Immature natural killer cell (primary cell): ENCODE results near the gene CCL14. TPM values are rescaled to one million over a fixed set of nuclear protein-coding genes. Genes with fewer than 3 reads are reported as not detected.
"Not testable (repeated sequence)": the region's sequence is repeated elsewhere in the genome, so short reads cannot be mapped to it uniquely, and the experiment has no call there.

Source experiments
- DNase-seq, 3 donors: peaks; one replicate each; pipeline ENCODE4 v3.0.0; 2022; ENCODE audit warnings: mixed read lengths in 1 of 3
- H3K27ac Mint-ChIP-seq, 6 donors: one replicate each; pipeline ENCODE4 v1.8.0; 2020; ENCODE audit warnings: mixed read lengths in 6 of 6, mild to moderate bottlenecking in 5 of 6, inconsistent platforms in 4 of 6, moderate library complexity in 3 of 6
- H3K27me3 Mint-ChIP-seq, 3 donors: one replicate each; pipeline ENCODE4 v1.8.0; 2020 to 2021; ENCODE audit warnings: low read depth in 3 of 3, mild to moderate bottlenecking in 3 of 3, mixed read lengths in 3 of 3, moderate library complexity in 3 of 3, inconsistent platforms in 1 of 3
- H3K36me3 Mint-ChIP-seq, 3 donors: one replicate each; pipeline ENCODE4 v1.8.0; 2020; ENCODE audit warnings: mixed read lengths in 3 of 3, inconsistent platforms in 2 of 3, mild to moderate bottlenecking in 2 of 3
- H3K4me1 Mint-ChIP-seq, 2 donors: one replicate each; pipeline ENCODE4 v1.8.0; 2020; ENCODE audit warnings: inconsistent platforms in 2 of 2, mild to moderate bottlenecking in 2 of 2, mixed read lengths in 2 of 2, moderate library complexity in 1 of 2
- H3K4me3 Mint-ChIP-seq, 5 donors: one replicate each; pipeline ENCODE4 v1.8.0; 2020; ENCODE audit warnings: mild to moderate bottlenecking in 5 of 5, mixed read lengths in 5 of 5, inconsistent platforms in 3 of 5, moderate library complexity in 3 of 5
- H3K9me3 Mint-ChIP-seq, 6 donors: one replicate each; pipeline ENCODE4 v1.8.0; 2020; ENCODE audit warnings: mild to moderate bottlenecking in 6 of 6, mixed read lengths in 6 of 6, inconsistent platforms in 4 of 6, moderate library complexity in 3 of 6
- polyA plus RNA-seq, 3 donors: library from polyadenylated mRNA; unstranded; fragments of 300-500 nt; fragmentation: Illumina TruSeq; gene quantifications; one replicate each; pipeline ENCODE4 v1.2.3, GENCODE V29; 2021

Gene CCL14
- polyA plus RNA-seq, 3 donors from 2014 or later, result not detected

- H3K4me1 Mint-ChIP-seq, result peaks cover 30 to 37% of the 10 kb centered on the region in 2 donors
- no peaks in the 10 kb centered on the region for H3K36me3 Mint-ChIP-seq
- peak overlapping the region; percentile 31 to 92 (median 88) for H3K27ac Mint-ChIP-seq
- peaks cover 0 to 2% (median 0%) of the 10 kb centered on the region in 6 donors for H3K9me3 Mint-ChIP-seq
- H3K4me3 Mint-ChIP-seq, result peak overlapping the region; percentile 2 to 73 (median 11)
- peaks cover 0 to 4% (median 0%) of the 10 kb centered on the region in 3 donors for H3K27me3 Mint-ChIP-seq
- DNase-seq, result peak in 2 of 3 donors; percentile 18 to 27
These were observed 18.1 kb upstream of the CCL14 start for GRCh38 chr17:36004594-36005108.

DNA sequence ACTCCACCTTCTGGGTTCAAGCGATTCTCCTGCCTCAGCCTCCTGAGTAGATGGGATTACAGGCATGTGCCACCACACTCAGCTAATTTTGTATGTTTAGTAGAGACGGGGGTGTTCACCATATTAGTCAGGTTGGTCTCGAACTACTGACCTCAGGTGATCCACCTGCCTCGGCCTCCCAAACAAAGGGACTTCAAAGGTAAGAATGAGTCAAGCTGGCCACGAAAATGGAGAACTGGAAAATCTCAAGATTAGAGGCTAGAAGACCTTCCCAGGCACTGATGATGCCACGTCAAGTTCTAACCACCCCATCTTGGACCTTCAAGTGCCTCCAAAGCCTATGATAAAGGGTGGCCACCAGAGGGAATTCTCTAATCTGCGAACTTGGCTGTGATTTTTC lies 16.1 kb upstream of the CCL14 start:
- H3K4me1 Mint-ChIP-seq, result peaks cover 38 to 49% of the 10 kb centered on the region in 2 donors
- no peak for DNase-seq
- H3K9me3 Mint-ChIP-seq, result peaks cover 0 to 2% (median 0%) of the 10 kb centered on the region in 6 donors
- no peaks in the 10 kb centered on the region for H3K36me3 Mint-ChIP-seq
- peaks cover 0 to 2% (median 0%) of the 10 kb centered on the region in 3 donors for H3K27me3 Mint-ChIP-seq
- no peak overlapping the region for H3K27ac Mint-ChIP-seq
- H3K4me3 Mint-ChIP-seq, result no peak overlapping the region

DNA sequence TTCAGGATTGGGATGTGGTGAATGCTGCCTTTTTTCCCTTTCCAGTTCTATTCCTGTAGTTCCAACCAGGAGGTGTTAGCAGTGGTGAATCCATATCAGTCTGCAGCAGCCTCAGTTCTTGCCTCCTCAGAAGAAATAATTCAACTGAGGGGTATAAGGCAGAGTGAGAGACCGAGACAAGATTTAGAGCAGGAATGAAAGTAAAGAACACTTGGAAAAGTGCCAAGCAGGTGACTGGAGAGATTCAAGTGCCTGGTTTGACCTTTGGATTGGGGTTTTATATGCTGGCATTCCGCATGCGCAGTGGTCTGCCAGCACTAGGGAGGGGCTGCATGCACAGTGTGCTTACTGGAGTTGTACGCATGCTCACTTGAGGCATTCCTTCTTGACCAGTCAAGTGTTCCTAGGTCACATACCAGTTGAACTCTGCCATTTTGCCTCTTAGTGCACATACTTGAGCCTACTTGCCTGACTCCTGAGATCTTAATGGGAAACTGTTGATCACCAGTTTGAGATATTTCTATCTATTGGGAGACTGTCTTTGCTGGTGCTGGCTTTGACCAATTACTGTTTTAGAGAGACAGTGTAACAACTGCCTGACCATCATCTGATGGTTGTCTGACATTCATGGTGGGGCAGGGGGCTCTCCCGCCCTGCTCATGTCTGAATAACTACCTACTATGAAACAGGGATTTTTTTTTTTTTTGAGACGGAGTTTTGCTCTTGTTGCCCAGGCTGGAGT lies 15.5 kb upstream of the CCL14 start:
- H3K27me3 Mint-ChIP-seq, result peaks cover 0 to 2% (median 0%) of the 10 kb centered on the region in 3 donors
- H3K27ac Mint-ChIP-seq, result peak overlapping the region in 1 of 6 donors; percentile 49
- DNase-seq, result no peak
- peaks cover 38 to 44% of the 10 kb centered on the region in 2 donors for H3K4me1 Mint-ChIP-seq
- no peak overlapping the region for H3K4me3 Mint-ChIP-seq
- H3K36me3 Mint-ChIP-seq, result no peaks in the 10 kb centered on the region
- peaks cover 0 to 2% (median 0%) of the 10 kb centered on the region in 6 donors for H3K9me3 Mint-ChIP-seq

- peak within 1 kb of the TSS in 1 of 5 donors; percentile 2 for H3K4me3 Mint-ChIP-seq
These were observed 14.7 kb upstream of the CCL14 start, which contains the start of gene CCL15 for GRCh38 chr17:36001110-36001771. Gene CCL15 (minus strand): TSS chr17:36001553. CDS start chr17:36001492, 61 bp downstream.

DNA sequence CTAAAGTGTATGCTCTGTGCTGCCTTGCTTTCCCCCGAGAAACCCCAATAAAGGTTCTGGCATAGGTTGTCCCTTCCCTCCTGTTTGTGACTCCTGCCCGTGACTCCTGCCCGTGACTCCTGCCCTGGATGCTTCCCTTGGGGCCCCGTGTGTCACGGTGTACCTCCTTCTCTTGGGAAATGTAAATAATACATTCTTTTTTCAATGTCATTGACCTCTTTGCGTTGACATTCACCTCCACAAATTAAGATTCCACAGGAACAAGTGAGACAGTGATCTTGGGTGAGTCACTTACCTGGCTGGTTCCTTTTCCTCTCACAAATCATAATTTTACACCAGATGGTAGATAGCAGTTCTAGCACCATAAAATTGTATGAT lies 14.2 kb upstream of the CCL14 start:
- no peaks in the 10 kb centered on the region for H3K36me3 Mint-ChIP-seq
- H3K4me3 Mint-ChIP-seq, result no peak overlapping the region
- no peak overlapping the region for H3K27ac Mint-ChIP-seq
- H3K27me3 Mint-ChIP-seq, result no peaks in the 10 kb centered on the region
- peaks cover 28 to 34% of the 10 kb centered on the region in 2 donors for H3K4me1 Mint-ChIP-seq
- H3K9me3 Mint-ChIP-seq, result peaks cover 0 to 2% (median 0%) of the 10 kb centered on the region in 6 donors
- DNase-seq, result no peak

More at GRCh38 chr17:36001110-36001771, 14.7 kb upstream of the CCL14 start, which contains the start of gene CCL15:
- H3K4me1 Mint-ChIP-seq, result peaks cover 32 to 39% of the 10 kb centered on the region in 2 donors
- peak within 1 kb of the TSS in 2 of 6 donors; percentile 49 to 50 for H3K27ac Mint-ChIP-seq
- peaks cover 0 to 2% (median 0%) of the 10 kb centered on the region in 3 donors for H3K27me3 Mint-ChIP-seq
- H3K36me3 Mint-ChIP-seq, result no peaks in the 10 kb centered on the region
- no peak for DNase-seq
- peaks cover 0 to 3% (median 0%) of the 10 kb centered on the region in 6 donors for H3K9me3 Mint-ChIP-seq

GRCh38 chr17:35998756-35999155 lies 12.2 kb upstream of the CCL14 start:
- Mint-ChIP-seq H3K4me3 (no peak overlapping the region), H3K9me3 (peaks cover 0 to 2% (median 0%) of the 10 kb centered on the region in 6 donors), H3K4me1 (peaks cover 11 to 16% of the 10 kb centered on the region in 2 donors), H3K36me3 (no peaks in the 10 kb centered on the region), H3K27ac (peak overlapping the region in 5 of 6 donors; percentile 31 to 62 (median 53)), H3K27me3 (peaks cover 0 to 2% (median 0%) of the 10 kb centered on the region in 3 donors)
- DNase-seq, result no peak

GRCh38 chr17:35998018-35998545 lies 11.6 kb upstream of the CCL14 start:
- H3K4me3 Mint-ChIP-seq, result peak overlapping the region in 1 of 5 donors; percentile 12
- DNase-seq, result no peak
- H3K9me3 Mint-ChIP-seq, result peaks cover 0 to 2% (median 0%) of the 10 kb centered on the region in 6 donors
- H3K27me3 Mint-ChIP-seq, result peaks cover 0 to 2% (median 0%) of the 10 kb centered on the region in 3 donors
- peaks cover 8 to 12% of the 10 kb centered on the region in 2 donors for H3K4me1 Mint-ChIP-seq
- H3K27ac Mint-ChIP-seq, result no peak overlapping the region
- H3K36me3 Mint-ChIP-seq, result no peaks in the 10 kb centered on the region

DNA sequence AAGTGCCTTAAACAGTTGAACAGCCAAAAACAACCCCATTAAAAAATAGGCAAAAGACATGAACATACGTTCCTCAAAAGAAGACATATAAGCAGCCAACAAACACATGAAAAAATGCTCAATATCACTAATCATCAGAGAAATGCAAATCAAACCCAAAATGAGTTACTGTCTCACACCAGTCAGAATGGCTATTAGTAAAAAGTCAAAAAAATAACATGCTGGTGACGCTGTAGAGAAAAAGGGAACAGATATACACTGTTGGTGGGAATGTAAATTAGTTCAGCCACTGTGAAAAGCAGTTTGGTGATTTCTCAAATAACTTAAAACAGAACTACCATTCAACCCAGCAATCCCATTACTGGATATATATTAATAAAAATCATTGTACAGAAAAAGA lies 8.8 kb upstream of the CCL14 start:
- not testable (repeated sequence) for DNase-seq, H3K4me3 Mint-ChIP-seq, H3K27me3 Mint-ChIP-seq, H3K36me3 Mint-ChIP-seq, H3K9me3 Mint-ChIP-seq
- peaks cover 8 to 16% of the 10 kb centered on the region in 2 donors for H3K4me1 Mint-ChIP-seq
- peak overlapping the region in 1 of 6 donors; percentile 22 for H3K27ac Mint-ChIP-seq

- DNase-seq, result no peak
- peaks cover 0 to 6% of the 10 kb centered on the region in 2 donors for H3K4me1 Mint-ChIP-seq
- peaks cover 0 to 9% (median 4%) of the 10 kb centered on the region in 3 donors for H3K36me3 Mint-ChIP-seq
- H3K9me3 Mint-ChIP-seq, result peaks cover 0 to 10% (median 3%) of the 10 kb centered on the region in 6 donors
- H3K4me3 Mint-ChIP-seq, result peak overlapping the region in 1 of 5 donors; percentile 30
- H3K27me3 Mint-ChIP-seq, result peaks cover 0 to 5% (median 0%) of the 10 kb centered on the region in 3 donors
- peak overlapping the region in 1 of 6 donors; percentile 24 for H3K27ac Mint-ChIP-seq
These were observed 4.5 kb upstream of the CCL14 start for GRCh38 chr17:35991075-35991474.

DNA sequence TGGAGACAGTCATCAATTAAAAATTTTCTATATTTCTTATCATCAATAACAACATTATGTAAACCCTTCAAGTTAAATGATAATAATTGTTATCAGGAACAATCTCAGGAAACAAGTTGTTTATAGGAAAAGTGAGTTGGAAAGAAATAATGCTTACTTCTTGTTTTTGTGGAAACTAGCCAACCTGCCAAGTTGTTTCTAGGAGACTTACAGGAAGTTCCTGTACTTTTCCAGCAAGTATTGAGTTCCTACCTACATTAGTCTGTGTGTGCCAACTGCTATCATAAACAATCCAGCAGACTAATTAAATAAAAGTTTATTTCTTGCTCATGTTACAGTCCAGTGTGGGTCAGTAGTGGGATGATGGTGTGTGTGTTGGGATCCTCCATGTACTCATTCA lies 1.6 kb upstream of the CCL14 start:
- Mint-ChIP-seq H3K4me3 (no peak overlapping the region), H3K36me3 (peaks cover 0 to 9% (median 4%) of the 10 kb centered on the region in 3 donors), H3K9me3 (peaks cover 0 to 10% (median 3%) of the 10 kb centered on the region in 6 donors)

GRCh38 chr17:35984140-35984539 lies 2.4 kb downstream of the CCL14 start:
- peaks cover 0 to 6% (median 3%) of the 10 kb centered on the region in 6 donors for H3K9me3 Mint-ChIP-seq
- peaks cover 20 to 25% of the 10 kb centered on the region in 2 donors for H3K4me1 Mint-ChIP-seq
- H3K27ac Mint-ChIP-seq, result peak overlapping the region in 2 of 6 donors; percentile 37 to 65
- no peak for DNase-seq
- H3K4me3 Mint-ChIP-seq, result no peak overlapping the region
- H3K36me3 Mint-ChIP-seq, result peaks cover 0 to 12% (median 5%) of the 10 kb centered on the region in 3 donors
- peaks cover 0 to 3% (median 2%) of the 10 kb centered on the region in 3 donors for H3K27me3 Mint-ChIP-seq

More for the DNA sequence above, 1.6 kb upstream of the CCL14 start:
- H3K4me1 Mint-ChIP-seq, result peaks cover 4 to 13% of the 10 kb centered on the region in 2 donors
- DNase-seq, result no peak
- H3K27me3 Mint-ChIP-seq, result peaks cover 0 to 3% (median 2%) of the 10 kb centered on the region in 3 donors
- H3K27ac Mint-ChIP-seq, result peak overlapping the region in 2 of 6 donors; percentile 19 to 43

- Mint-ChIP-seq H3K4me3 (no peak overlapping the region), H3K9me3 (peaks cover 0 to 2% (median 0%) of the 10 kb centered on the region in 6 donors), H3K36me3 (peaks cover 0 to 14% (median 5%) of the 10 kb centered on the region in 3 donors), H3K27me3 (peaks cover 0 to 3% (median 2%) of the 10 kb centered on the region in 3 donors), H3K27ac (peak overlapping the region in 4 of 6 donors; percentile 41 to 81 (median 68)), H3K4me1 (peaks cover 32 to 33% of the 10 kb centered on the region in 2 donors)
- no peak for DNase-seq
These were observed 3.9 kb downstream of the CCL14 start for GRCh38 chr17:35982409-35983191.
